CD4-positive, alpha-beta T cell (primary cell): ENCODE results near the gene HCAR2. TPM values are rescaled to one million over a fixed set of nuclear protein-coding genes. Genes with fewer than 3 reads are reported as not detected.

Experiments used
- ATAC-seq: fragments of 200-7000 bp; cut with Tn5 transposase; one replicate; pipeline ENCODE4 v1.10.0; 2022; ENCODE audit warnings: mild to moderate bottlenecking; ENCODE audit not compliant: poor library complexity
- CTCF ChIA-PET: fragments of 350-600 bp; sonication (Branson Sonifier 250); formaldehyde crosslinking; loops from one replicate; lab custom pipeline; 2021; ENCODE audit warnings: antibody characterized with exemption, inconsistent platforms; lab: Charles Lee
- POLR2A ChIA-PET: fragments of 350-600 bp; sonication (Branson Sonifier 250); formaldehyde crosslinking; loops from one replicate; lab custom pipeline; 2021; ENCODE audit warnings: antibody characterized with exemption, inconsistent platforms; lab: Charles Lee
- DNase-seq, 14 experiments: peaks; one replicate each; pipeline ENCODE4 v3.0.0-alpha.2; 2013 to 2020; ENCODE audit warnings: mixed read lengths in 2 of 14
- H3K27ac ChIP-seq, 2 donors: one replicate each; pipeline versions ENCODE4 v1.5.1 to v1.7.0; 2013; ENCODE audit warnings: low read length in 2 of 2, low read depth in 1 of 2, mild to moderate bottlenecking in 1 of 2
- H3K27me3 ChIP-seq, 2 experiments: 1 replicate in 1 of 2; 2 replicates in 1 of 2; pipeline versions ENCODE4 v1.6.1 to v1.7.0; 2013; ENCODE audit warnings: low read length in 2 of 2, control low read depth in 1 of 2, mild to moderate bottlenecking in 1 of 2, moderate library complexity in 1 of 2; ENCODE audit not compliant: insufficient read depth in 2 of 2, control insufficient read depth in 1 of 2
- H3K36me3 ChIP-seq: one replicate; pipeline ENCODE4 v1.6.1; 2013; ENCODE audit warnings: low read length, control low read depth; ENCODE audit not compliant: insufficient read depth
- H3K4me1 ChIP-seq: one replicate; pipeline ENCODE4 v1.6.1; 2013; ENCODE audit warnings: low read length, control low read depth; ENCODE audit not compliant: insufficient read depth
- H3K4me3 ChIP-seq: one replicate; pipeline ENCODE4 v1.5.1; 2013; ENCODE audit warnings: mild to moderate bottlenecking, low read length, moderate library complexity
- H3K9me3 ChIP-seq, 2 experiments: 1 replicate in 1 of 2; 2 replicates in 1 of 2; pipeline versions ENCODE4 v1.6.1 to v1.7.0; 2013; ENCODE audit warnings: low read length in 2 of 2, mild to moderate bottlenecking in 2 of 2, control low read depth in 1 of 2, moderate library complexity in 1 of 2; ENCODE audit not compliant: control insufficient read depth in 1 of 2, insufficient read depth in 1 of 2
- H3K27ac Mint-ChIP-seq: one replicate; pipeline ENCODE4 v1.8.0; 2020; ENCODE audit warnings: mixed read lengths
- H3K27me3 Mint-ChIP-seq: one replicate; pipeline ENCODE4 v1.8.0; 2021; ENCODE audit warnings: mixed read lengths
- H3K36me3 Mint-ChIP-seq: one replicate; pipeline ENCODE4 v1.8.0; 2021; ENCODE audit warnings: low read depth, mixed read lengths
- H3K4me1 Mint-ChIP-seq: one replicate; pipeline ENCODE4 v1.8.0; 2021; ENCODE audit warnings: low read depth, mixed read lengths
- H3K4me3 Mint-ChIP-seq: one replicate; pipeline ENCODE4 v1.8.0; 2020; ENCODE audit warnings: mild to moderate bottlenecking, mixed read lengths
- H3K9me3 Mint-ChIP-seq: one replicate; pipeline ENCODE4 v1.8.0; 2020; ENCODE audit warnings: mixed read lengths
- intact Hi-C, 2 experiments: fragments of 100-400 bp; cut with DNase I in 1 of 2; cut with micrococcal nuclease in 1 of 2; formaldehyde crosslinking; loops; one replicate each; pipeline versions ENCODE4 v1.15.1 to v1.9.0; 2023 to 2025; cut with DNase I, micrococcal nuclease
- total RNA-seq, 174 experiments: library from RNA in 2 of 174; stranded (reverse) in 2 of 174; gene quantifications; one replicate each; pipeline ENCODE4 v1.2.3 and lab custom pipeline; 2021 to 2026
- TF ChIP-seq, protein P1 (sequence below): fragments of 200-600 bp; IDR thresholded peaks from one replicate; pipeline ENCODE4 v1.8.0; 2022; ENCODE audit warnings: antibody characterized with exemption, mild to moderate bottlenecking

Gene HCAR2
- total RNA-seq, 2 experiments from 2014 or later = 0.19 to 0.39 TPM

DNA sequence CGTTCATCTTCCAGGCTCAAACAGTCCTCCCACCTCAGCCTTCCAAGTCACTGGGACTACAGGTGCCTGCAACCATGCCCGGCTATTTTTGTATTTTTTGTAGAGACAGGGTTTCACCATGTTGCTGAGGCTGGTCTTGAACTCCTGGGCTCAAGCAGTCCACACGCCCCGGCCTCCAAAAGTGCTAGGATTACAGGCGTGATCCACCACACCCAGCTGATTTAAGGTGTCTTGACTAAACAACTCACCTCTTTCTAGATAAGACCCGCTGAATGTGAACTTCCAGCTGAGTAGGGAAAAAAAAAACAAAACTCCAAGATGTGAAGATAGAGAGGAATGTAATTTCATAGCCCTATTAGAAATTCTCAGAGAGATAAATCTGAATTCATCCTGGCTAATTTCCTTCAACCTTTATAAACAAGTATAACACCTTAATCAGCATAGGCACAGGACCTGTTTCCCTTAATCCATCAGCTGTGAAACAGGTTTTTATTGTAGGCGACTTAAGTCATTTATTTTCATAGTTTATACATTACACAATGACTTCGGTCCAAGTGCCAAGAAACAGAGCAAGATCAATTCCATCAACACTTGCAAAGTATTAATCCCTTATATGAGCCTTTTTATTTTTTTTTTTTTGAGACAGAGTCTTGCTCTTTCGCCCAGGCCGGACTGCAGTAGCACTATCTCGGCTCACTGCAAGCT lies 51.5 kb downstream of the HCAR2 start:
- no peaks in the 10 kb centered on the region for H3K36me3 ChIP-seq
- CTCF ChIA-PET = no interaction called here
- no peaks in the 10 kb centered on the region for H3K9me3 Mint-ChIP-seq

More for the DNA sequence above, 51.5 kb downstream of the HCAR2 start:
- Mint-ChIP-seq H3K27me3 (no peaks in the 10 kb centered on the region), H3K27ac (no peak overlapping the region), H3K4me1 (no peaks in the 10 kb centered on the region), H3K36me3 (no peaks in the 10 kb centered on the region), H3K4me3 (no peak overlapping the region)
- no peaks in the 10 kb centered on the region for H3K4me1 ChIP-seq
- ATAC-seq (no peak), DNase-seq (no peak)
- H3K9me3 ChIP-seq = no peaks in the 10 kb centered on the region
- POLR2A ChIA-PET = no interaction called here
- H3K27me3 ChIP-seq = no peaks in the 10 kb centered on the region
- TF ChIP-seq, protein P1, sequence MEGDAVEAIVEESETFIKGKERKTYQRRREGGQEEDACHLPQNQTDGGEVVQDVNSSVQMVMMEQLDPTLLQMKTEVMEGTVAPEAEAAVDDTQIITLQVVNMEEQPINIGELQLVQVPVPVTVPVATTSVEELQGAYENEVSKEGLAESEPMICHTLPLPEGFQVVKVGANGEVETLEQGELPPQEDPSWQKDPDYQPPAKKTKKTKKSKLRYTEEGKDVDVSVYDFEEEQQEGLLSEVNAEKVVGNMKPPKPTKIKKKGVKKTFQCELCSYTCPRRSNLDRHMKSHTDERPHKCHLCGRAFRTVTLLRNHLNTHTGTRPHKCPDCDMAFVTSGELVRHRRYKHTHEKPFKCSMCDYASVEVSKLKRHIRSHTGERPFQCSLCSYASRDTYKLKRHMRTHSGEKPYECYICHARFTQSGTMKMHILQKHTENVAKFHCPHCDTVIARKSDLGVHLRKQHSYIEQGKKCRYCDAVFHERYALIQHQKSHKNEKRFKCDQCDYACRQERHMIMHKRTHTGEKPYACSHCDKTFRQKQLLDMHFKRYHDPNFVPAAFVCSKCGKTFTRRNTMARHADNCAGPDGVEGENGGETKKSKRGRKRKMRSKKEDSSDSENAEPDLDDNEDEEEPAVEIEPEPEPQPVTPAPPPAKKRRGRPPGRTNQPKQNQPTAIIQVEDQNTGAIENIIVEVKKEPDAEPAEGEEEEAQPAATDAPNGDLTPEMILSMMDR = no peak
- no peak overlapping the region for H3K4me3 ChIP-seq
- no peak overlapping the region for H3K27ac ChIP-seq
- intact Hi-C loops = no loop called here

Other genes starting within 250 kb of the HCAR2 start
- gene ZCCHC8, start 202.4 kb downstream of the HCAR2 start, total RNA-seq = 10 to 100 TPM; 49.4 to 54.8 TPM
- gene RSRC2, start 176.4 kb downstream of the HCAR2 start, total RNA-seq = 100 to 1,000 TPM; 339 to 341 TPM
- 10 to 100 TPM; 23.3 to 23.8 TPM for gene KNTC1, start 176.1 kb downstream of the HCAR2 start, total RNA-seq
- gene HCAR3, start 13.5 kb upstream of the HCAR2 start, total RNA-seq = under 1 TPM; 0.33 to 0.39 TPM
- gene HCAR1, start 27.5 kb upstream of the HCAR2 start, total RNA-seq = under 1 TPM in 1 of 2 experiments, not detected in 1; 0.05 TPM
- gene DENR, start 49.5 kb upstream of the HCAR2 start, total RNA-seq = 10 to 100 TPM; 29.9 to 31.1 TPM
- 1 to 10 TPM; 1.0 to 1.4 TPM for gene CCDC62, start 71.2 kb upstream of the HCAR2 start, total RNA-seq
- gene HIP1R, start 132.1 kb upstream of the HCAR2 start, total RNA-seq = 100 to 1,000 TPM; 184 to 185 TPM
- 100 to 1,000 TPM in 1 of 2 experiments, 10 to 100 TPM in 1; 97.7 to 104 TPM for gene VPS37B, start 192.8 kb upstream of the HCAR2 start, total RNA-seq